Ovary (tissue), 9 donors: ENCODE results near the gene RTTN. TPM values are rescaled to one million over a fixed set of nuclear protein-coding genes. Genes with fewer than 3 reads are reported as not detected.
"Not testable (repeated sequence)": the region's sequence is repeated elsewhere in the genome, so short reads cannot be mapped to it uniquely, and the experiment has no call there.

ENCODE experiments used
- DNase-seq, 5 donors: peaks; one replicate each; pipeline ENCODE4 v3.0.0-alpha.2; 2019 to 2020
- H3K27ac ChIP-seq, 2 donors: fragments of 200-600 bp; one replicate each; pipeline versions ENCODE4 v1.5.1 to v1.8.0; 2019 to 2022
- H3K27me3 ChIP-seq: fragments of 200-600 bp; one replicate; pipeline ENCODE4 v1.8.0; 2022
- H3K36me3 ChIP-seq: fragments of 200-600 bp; sonication (generic); one replicate; pipeline ENCODE4 v1.5.1; 2019
- H3K4me1 ChIP-seq: one replicate; pipeline ENCODE4 v1.8.1; 2013; ENCODE audit warnings: mild to moderate bottlenecking, moderate library complexity; ENCODE audit not compliant: insufficient read depth
- H3K4me3 ChIP-seq: fragments of 200-600 bp; sonication (generic); one replicate; pipeline ENCODE4 v1.5.1; 2017
- H3K9me3 ChIP-seq, 2 donors: fragments of 200-600 bp in 1 of 2; sonication (generic) in 1 of 2; one replicate each; pipeline versions ENCODE4 v1.5.1 to v1.8.1; 2013 to 2019; ENCODE audit warnings: mild to moderate bottlenecking in 1 of 2, moderate library complexity in 1 of 2
- EP300 ChIP-seq: sonication (generic); formaldehyde crosslinking; IDR thresholded peaks from one replicate; pipeline ENCODE4 v1.6.1; 2017; ENCODE audit warnings: antibody characterized with exemption
- POLR2A ChIP-seq: fragments of 450-650 bp; IDR thresholded peaks from one replicate; pipeline ENCODE4 v1.6.1; 2017; ENCODE audit warnings: antibody characterized with exemption, mild to moderate bottlenecking, moderate library complexity
- WGBS, 3 donors: extraction: QIAGEN DNeasy Blood & Tissue Kit in 1 of 3; methylation state at CpG; one replicate each; pipeline versions ENCODE4 v1.1.5 to v1.1.7; 2013 to 2017; 5-methylcytosine and 5-hydroxymethylcytosine counted together
- intact Hi-C, 4 donors: fragments of 100-400 bp; cut with DNase I; formaldehyde crosslinking; loops; one replicate each; pipeline versions ENCODE4 v1.11.0 to v1.15.1; 2022 to 2023
- polyA plus RNA-seq, 2 donors: library from polyadenylated mRNA; stranded (reverse); fragments of 200-250 nt in 1 of 2; fragments of 350-450 nt in 1 of 2; fragmentation: Illumina TruSeq in 1 of 2; extraction: RNeasy Lipid Tissue Mini Kit (QIAGEN cat#74804) in 1 of 2; gene quantifications; one replicate each; pipeline ENCODE4 v1.2.3, GENCODE V29; 2013 to 2014
- total RNA-seq, 7 donors: library from RNA; depleted of rRNA in 2 of 7; stranded (reverse); fragments of >200 nt in 2 of 7; fragmentation: NEBNext Ultra II Directional in 3 of 7; extraction: Animal tissue kit (Norgen Biotek cat#: 25700) in 3 of 7; gene quantifications; one replicate each; pipeline versions ENCODE4 v1.1.0 to v1.2.4, GENCODE V29; 2016 to 2023
- TF ChIP-seq, protein P1 (sequence below), 3 donors: fragments of 450-650 bp in 2 of 3; fragments of 200-600 bp in 1 of 3; IDR thresholded peaks; one replicate each; pipeline versions ENCODE4 v1.5.1 to v1.8.0; 2016 to 2022; ENCODE audit warnings: antibody characterized with exemption in 3 of 3, mild to moderate bottlenecking in 1 of 3
- donor health status: DM: no; HTN: no; CAD: no; lungs with moderate emphysema.
- donor health status: DM: no; HTN: no; CAD: no.
- donor health status: Bipolar disorder and iron deficiency.
- donor health status: DM: yes; HTN: yes; CAD: no.
- donor health status: DM: no; HTN: no; CAD: no.
- donor health status: DM: yes; HTN: yes; CAD: no.

Gene RTTN
- total and polyA plus RNA-seq, 9 donors, result 6.2 to 22.4 (median 14.9) TPM

- intact Hi-C loops, result no loop called here
- Histone ChIP-seq H3K27me3 (no peaks in the 10 kb centered on the region), H3K9me3 (peaks cover 0 to 5% of the 10 kb centered on the region in 2 donors), H3K27ac (no peak overlapping the region), H3K36me3 (no peaks in the 10 kb centered on the region), H3K4me1 (no peaks in the 10 kb centered on the region), H3K4me3 (no peak overlapping the region)
- 90 to 92% (median 91%) methylated on average over 2 of the region's 2 CpGs for WGBS, 3 donors
- DNase-seq, result no peak
- TF ChIP-seq POLR2A, result no peak
- no peak for TF ChIP-seq EP300
These were observed 223.5 kb downstream of the RTTN start for GRCh38 chr18:69981948-69982347.

- WGBS, 3 donors, result 30 to 41% (median 35%) methylated on average over 3 of the region's 3 CpGs
- intact Hi-C loops, result no loop called here
- no peaks in the 10 kb centered on the region for H3K27me3 ChIP-seq
- TF ChIP-seq, protein P1, sequence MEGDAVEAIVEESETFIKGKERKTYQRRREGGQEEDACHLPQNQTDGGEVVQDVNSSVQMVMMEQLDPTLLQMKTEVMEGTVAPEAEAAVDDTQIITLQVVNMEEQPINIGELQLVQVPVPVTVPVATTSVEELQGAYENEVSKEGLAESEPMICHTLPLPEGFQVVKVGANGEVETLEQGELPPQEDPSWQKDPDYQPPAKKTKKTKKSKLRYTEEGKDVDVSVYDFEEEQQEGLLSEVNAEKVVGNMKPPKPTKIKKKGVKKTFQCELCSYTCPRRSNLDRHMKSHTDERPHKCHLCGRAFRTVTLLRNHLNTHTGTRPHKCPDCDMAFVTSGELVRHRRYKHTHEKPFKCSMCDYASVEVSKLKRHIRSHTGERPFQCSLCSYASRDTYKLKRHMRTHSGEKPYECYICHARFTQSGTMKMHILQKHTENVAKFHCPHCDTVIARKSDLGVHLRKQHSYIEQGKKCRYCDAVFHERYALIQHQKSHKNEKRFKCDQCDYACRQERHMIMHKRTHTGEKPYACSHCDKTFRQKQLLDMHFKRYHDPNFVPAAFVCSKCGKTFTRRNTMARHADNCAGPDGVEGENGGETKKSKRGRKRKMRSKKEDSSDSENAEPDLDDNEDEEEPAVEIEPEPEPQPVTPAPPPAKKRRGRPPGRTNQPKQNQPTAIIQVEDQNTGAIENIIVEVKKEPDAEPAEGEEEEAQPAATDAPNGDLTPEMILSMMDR (IDR thresholded peaks at IDR 0.05), result no peak
- no peak for TF ChIP-seq POLR2A
- TF ChIP-seq EP300, result no peak
- no peaks in the 10 kb centered on the region for H3K4me1 ChIP-seq
- no peaks in the 10 kb centered on the region for H3K36me3 ChIP-seq
- H3K9me3 ChIP-seq, result peaks cover 0 to 5% of the 10 kb centered on the region in 2 donors
- H3K27ac ChIP-seq, result no peak overlapping the region
- DNase-seq, result no peak
- no peak overlapping the region for H3K4me3 ChIP-seq
These were observed 224.3 kb downstream of the RTTN start for GRCh38 chr18:69980982-69981804.

- Histone ChIP-seq H3K4me3 (no peak overlapping the region), H3K9me3 (peaks cover 0 to 5% of the 10 kb centered on the region in 2 donors), H3K27me3 (no peaks in the 10 kb centered on the region), H3K4me1 (no peaks in the 10 kb centered on the region), H3K36me3 (no peaks in the 10 kb centered on the region), H3K27ac (no peak overlapping the region)
- intact Hi-C loops, result no loop called here
- TF ChIP-seq EP300, result no peak
- TF ChIP-seq POLR2A, result no peak
- TF ChIP-seq, protein P1 (IDR thresholded peaks at IDR 0.05), result no peak
- WGBS, 3 donors, result 74 to 87% (median 77%) methylated on average over 4 of the region's 4 CpGs
- no peak for DNase-seq
These were observed 225.0 kb downstream of the RTTN start for GRCh38 chr18:69980509-69980908.

GRCh38 chr18:69978732-69979715 is 226.5 kb downstream of the RTTN start:
- no peak for DNase-seq
- Histone ChIP-seq H3K9me3 (peaks cover 0 to 5% of the 10 kb centered on the region in 2 donors), H3K4me3 (no peak overlapping the region), H3K4me1 (no peaks in the 10 kb centered on the region), H3K27me3 (no peaks in the 10 kb centered on the region), H3K27ac (no peak overlapping the region), H3K36me3 (no peaks in the 10 kb centered on the region)
- intact Hi-C loops, result no loop called here
- TF ChIP-seq, protein P1 (IDR thresholded peaks at IDR 0.05), result no peak
- TF ChIP-seq EP300, result no peak
- 87 to 90% (median 89%) methylated on average over 13 of the region's 13 CpGs for WGBS, 3 donors

DNA sequence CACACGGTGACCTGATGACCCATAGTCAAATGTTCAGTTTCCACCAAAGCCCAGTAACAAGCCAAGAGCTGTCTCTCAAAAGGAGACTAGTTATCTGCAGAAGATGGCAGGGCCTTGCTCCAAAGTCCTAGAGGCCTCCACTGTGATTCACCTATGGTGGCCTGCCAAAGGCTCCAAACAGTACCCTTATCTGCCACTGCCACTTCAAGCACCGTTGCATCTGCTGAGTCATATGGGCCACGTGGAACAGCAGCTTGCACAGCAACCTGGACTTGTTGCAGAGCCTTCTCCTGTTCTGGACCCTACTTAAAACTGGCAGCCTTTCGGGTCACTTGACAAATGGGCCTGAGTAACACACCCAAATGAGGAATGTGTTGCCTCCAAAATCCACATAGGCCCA is 230.2 kb downstream of the RTTN start:
- WGBS, 3 donors, result 90 to 93% (median 93%) methylated on average over 4 of the region's 4 CpGs
- H3K4me3 ChIP-seq, H3K27ac ChIP-seq, H3K4me1 ChIP-seq, H3K36me3 ChIP-seq, H3K9me3 ChIP-seq, H3K27me3 ChIP-seq, DNase-seq, intact Hi-C loops: not testable (repeated sequence)
